Measurements from ENCODE around the gene TRAK1.

TRAK1 gene

GRCh38 chr3:42157540-42158538 is 66.7 kb downstream of the TRAK1 start:
- DNase-seq (ENCODE audit: low read depth): peak; percentile 25

GRCh38 chr3:42159147-42159546 is 68.0 kb downstream of the TRAK1 start:
- no peak for DNase-seq (ENCODE audit: low read depth)

- DNase-seq (ENCODE audit: low read depth): peak; percentile 10
These were observed 68.7 kb downstream of the TRAK1 start for GRCh38 chr3:42159706-42160472.

- DNase-seq (ENCODE audit: low read depth): peak; percentile 66
These were observed 70.1 kb downstream of the TRAK1 start for GRCh38 chr3:42161050-42161935.

- DNase-seq (ENCODE audit: low read depth): no peak
These were observed 71.3 kb downstream of the TRAK1 start for GRCh38 chr3:42162462-42162861.

GRCh38 chr3:42163622-42164244 is 72.6 kb downstream of the TRAK1 start:
- DNase-seq (ENCODE audit: low read depth): no peak

- no peak for DNase-seq (ENCODE audit: low read depth)
These were observed 73.5 kb downstream of the TRAK1 start for GRCh38 chr3:42164656-42165055.

- no peak for DNase-seq (ENCODE audit: low read depth)
These were observed 74.1 kb downstream of the TRAK1 start for GRCh38 chr3:42165211-42165610.

GRCh38 chr3:42166214-42166613 is 75.1 kb downstream of the TRAK1 start:
- no peak for DNase-seq (ENCODE audit: low read depth)

GRCh38 chr3:42166662-42167300 is 75.6 kb downstream of the TRAK1 start:
- no peak for DNase-seq (ENCODE audit: low read depth)

GRCh38 chr3:42169579-42170120 is 78.5 kb downstream of the TRAK1 start:
- DNase-seq (ENCODE audit: low read depth): no peak

GRCh38 chr3:42172047-42172654 is 81.0 kb downstream of the TRAK1 start:
- no peak for DNase-seq (ENCODE audit: low read depth)

- DNase-seq (ENCODE audit: low read depth): no peak
These were observed 82.2 kb downstream of the TRAK1 start for GRCh38 chr3:42173307-42173706.

- no peak for DNase-seq (ENCODE audit: low read depth)
These were observed 83.7 kb downstream of the TRAK1 start for GRCh38 chr3:42174679-42175385.

- no peak for DNase-seq (ENCODE audit: low read depth)
These were observed 84.5 kb downstream of the TRAK1 start for GRCh38 chr3:42175386-42176240.

GRCh38 chr3:42176242-42177034 is 85.3 kb downstream of the TRAK1 start:
- no peak for DNase-seq (ENCODE audit: low read depth)

- no peak for DNase-seq (ENCODE audit: low read depth)
These were observed 86.1 kb downstream of the TRAK1 start for GRCh38 chr3:42177068-42177800.

Measured in iris pigment epithelial cell (primary cell).